SK-N-SH treated with all-trans-retinoic acid at 6 μM for 48 hours (cell line): ENCODE data around the gene ESPNL.

Source experiments
- ATAC-seq: fragments of 200-7000 bp; cut with Tn5 transposase; 3 replicates; pipeline ENCODE4 v1.9.1; 2020; ENCODE audit warnings: mild to moderate bottlenecking, moderate library complexity
- ARNTL ChIP-seq: fragments of 450-650 bp; formaldehyde crosslinking; IDR thresholded peaks from 2 replicates; pipeline ENCODE4 v1.5.0; 2020; ENCODE audit warnings: low read depth, mild to moderate bottlenecking, moderate library complexity, borderline replicate concordance
- BACH2 ChIP-seq: fragments of 250-450 bp; sonication (Bioruptor Pico); IDR thresholded peaks from 2 replicates; pipeline ENCODE4 v1.9.0; 2021; ENCODE audit warnings: mild to moderate bottlenecking, borderline replicate concordance
- CSDC2 ChIP-seq: fragments of 250-450 bp; sonication (Bioruptor Pico); IDR thresholded peaks from 2 replicates; pipeline ENCODE4 v1.5.0; 2020; ENCODE audit warnings: mild to moderate bottlenecking, moderate library complexity
- ESRRG ChIP-seq: fragments of 250-450 bp; sonication (Bioruptor Pico); IDR thresholded peaks from 2 replicates; pipeline ENCODE4 v1.6.1; 2021; ENCODE audit warnings: mild to moderate bottlenecking
- OSR1 ChIP-seq: fragments of 250-450 bp; sonication (Bioruptor Pico); IDR thresholded peaks from 2 replicates; pipeline ENCODE4 v1.8.0; 2022; ENCODE audit warnings: moderate library complexity, mild to moderate bottlenecking, inconsistent platforms
- PATZ1 ChIP-seq: fragments of 250-450 bp; sonication (Bioruptor Pico); IDR thresholded peaks from 2 replicates; pipeline ENCODE4 v1.8.0; 2020; ENCODE audit warnings: mild to moderate bottlenecking, moderate library complexity, borderline replicate concordance
- PPARA ChIP-seq: fragments of 250-450 bp; sonication (Bioruptor Pico); IDR thresholded peaks from 2 replicates; pipeline ENCODE4 v1.5.0; 2020; ENCODE audit warnings: mild to moderate bottlenecking, borderline replicate concordance
- RARB ChIP-seq: fragments of 250-450 bp; sonication (Bioruptor Pico); IDR thresholded peaks from 2 replicates; pipeline ENCODE4 v1.8.0; 2021; ENCODE audit warnings: mild to moderate bottlenecking, moderate library complexity
- SNAI2 ChIP-seq: fragments of 250-450 bp; sonication (Bioruptor Pico); IDR thresholded peaks from 2 replicates; pipeline ENCODE4 v1.5.0; 2020; ENCODE audit warnings: mild to moderate bottlenecking, moderate library complexity
- TCF4 ChIP-seq: fragments of 250-450 bp; sonication (Bioruptor Pico); IDR thresholded peaks from 2 replicates; pipeline ENCODE4 v1.8.0; 2021; ENCODE audit warnings: mild to moderate bottlenecking, moderate library complexity, borderline replicate concordance
- TOX ChIP-seq: fragments of 250-450 bp; sonication (Bioruptor Pico); IDR thresholded peaks from 2 replicates; pipeline ENCODE4 v1.8.0; 2021; ENCODE audit warnings: mild to moderate bottlenecking, moderate library complexity, borderline replicate concordance
- TSHZ2 ChIP-seq: fragments of 250-450 bp; sonication (Bioruptor Pico); IDR thresholded peaks from 2 replicates; pipeline ENCODE4 v1.5.0; 2020; ENCODE audit warnings: mild to moderate bottlenecking, moderate library complexity
- ZFP30 ChIP-seq: fragments of 450-650 bp; formaldehyde crosslinking; IDR thresholded peaks from 2 replicates; pipeline ENCODE4 v1.5.0; 2022; ENCODE audit warnings: mild to moderate bottlenecking, moderate library complexity
- ZNF565 ChIP-seq: fragments of 450-650 bp; formaldehyde crosslinking; conservative IDR thresholded peaks from 2 replicates; pipeline ENCODE4 v1.5.0; 2020; ENCODE audit warnings: low read depth, mild to moderate bottlenecking, moderate library complexity
- ZNF70 ChIP-seq: fragments of 450-650 bp; formaldehyde crosslinking; IDR thresholded peaks from 2 replicates; pipeline ENCODE4 v1.5.0; 2020; ENCODE audit warnings: mild to moderate bottlenecking, moderate library complexity
- TF ChIP-seq, protein P1 (sequence below): fragments of 250-450 bp; sonication (Bioruptor Pico); IDR thresholded peaks from 2 replicates; pipeline ENCODE4 v1.8.0; 2021; ENCODE audit warnings: low read depth, mild to moderate bottlenecking, moderate library complexity, borderline replicate concordance
- TF ChIP-seq, protein P2 (sequence below): fragments of 250-450 bp; sonication (Bioruptor Pico); IDR thresholded peaks from 2 replicates; pipeline ENCODE4 v1.5.1; 2020; ENCODE audit warnings: low read depth, mild to moderate bottlenecking, moderate library complexity
- TF ChIP-seq, protein P3 (sequence below): fragments of 250-450 bp; sonication (Bioruptor Pico); IDR thresholded peaks from 2 replicates; pipeline ENCODE4 v1.5.1; 2021; ENCODE audit warnings: mild to moderate bottlenecking, moderate library complexity

Gene ESPNL

DNA sequence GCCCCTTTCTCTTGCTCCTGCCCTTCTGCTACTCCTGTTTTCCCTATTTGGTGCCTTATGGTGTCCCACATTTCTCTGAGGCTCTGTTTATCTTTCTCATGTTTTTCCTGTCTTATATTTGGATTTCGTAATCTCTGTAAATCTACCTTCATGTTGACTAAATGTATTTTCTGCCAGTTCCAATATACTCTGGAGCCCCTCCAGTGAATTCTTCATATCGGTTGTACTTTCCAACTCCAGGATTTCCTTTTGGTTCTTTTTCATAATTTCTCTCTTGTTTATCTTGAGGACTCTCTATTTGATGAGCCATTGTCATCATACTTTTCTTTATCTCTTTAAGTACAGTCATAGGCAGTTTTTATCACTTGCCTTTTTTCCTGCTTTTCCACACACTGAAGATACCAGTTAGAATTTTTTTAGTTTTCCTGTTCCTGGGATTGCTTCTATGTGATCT lies 20.2 kb upstream of the ESPNL start (continued):
- no peak for TF ChIP-seq ESRRG (CRISPR knock-in tag)
- no peak for TF ChIP-seq TCF4 (CRISPR knock-in tag)
- no peak for TF ChIP-seq ZFP30 (CRISPR knock-in tag)

DNA sequence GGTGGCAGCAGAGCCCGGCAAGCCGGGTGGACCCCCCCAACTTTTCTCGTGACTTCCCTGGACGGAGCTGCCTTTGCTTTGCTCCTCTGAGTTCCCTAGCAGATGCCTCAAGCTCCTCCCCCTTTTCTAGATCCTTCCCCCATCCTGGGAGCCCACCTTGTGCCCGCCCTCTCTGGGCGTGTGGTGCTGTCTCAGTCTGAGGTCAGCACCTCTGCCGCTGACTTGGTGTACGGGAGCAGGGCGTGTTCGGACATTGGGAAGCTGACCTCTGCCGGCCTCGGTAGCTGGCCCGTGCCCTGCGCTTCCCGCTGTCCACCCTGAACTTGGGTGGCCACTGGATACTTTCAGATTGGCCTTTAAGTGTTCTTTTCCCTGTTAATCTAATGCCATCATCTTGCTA lies 19.6 kb upstream of the ESPNL start:
- TF ChIP-seq ZNF70 (CRISPR knock-in tag) (no peak), BACH2 (CRISPR knock-in tag) (no peak), PATZ1 (no peak), CSDC2 (CRISPR knock-in tag) (no peak)
- TF ChIP-seq, all 23 proteins: peak for 0
- no peak for ATAC-seq

GRCh38 chr2:238081150-238081549 lies 19.0 kb upstream of the ESPNL start:
- ATAC-seq, result no peak

GRCh38 chr2:238081561-238081960 lies 18.6 kb upstream of the ESPNL start:
- no peak for ATAC-seq
- no peak for TF ChIP-seq ESRRG (CRISPR knock-in tag)
- TF ChIP-seq, all 23 proteins: peak for 0

More at GRCh38 chr2:238081150-238081549, 19.0 kb upstream of the ESPNL start:
- TF ChIP-seq CSDC2 (CRISPR knock-in tag) (no peak), ARNTL (CRISPR knock-in tag) (no peak), ZNF70 (CRISPR knock-in tag) (no peak)
- TF ChIP-seq, protein P1, sequence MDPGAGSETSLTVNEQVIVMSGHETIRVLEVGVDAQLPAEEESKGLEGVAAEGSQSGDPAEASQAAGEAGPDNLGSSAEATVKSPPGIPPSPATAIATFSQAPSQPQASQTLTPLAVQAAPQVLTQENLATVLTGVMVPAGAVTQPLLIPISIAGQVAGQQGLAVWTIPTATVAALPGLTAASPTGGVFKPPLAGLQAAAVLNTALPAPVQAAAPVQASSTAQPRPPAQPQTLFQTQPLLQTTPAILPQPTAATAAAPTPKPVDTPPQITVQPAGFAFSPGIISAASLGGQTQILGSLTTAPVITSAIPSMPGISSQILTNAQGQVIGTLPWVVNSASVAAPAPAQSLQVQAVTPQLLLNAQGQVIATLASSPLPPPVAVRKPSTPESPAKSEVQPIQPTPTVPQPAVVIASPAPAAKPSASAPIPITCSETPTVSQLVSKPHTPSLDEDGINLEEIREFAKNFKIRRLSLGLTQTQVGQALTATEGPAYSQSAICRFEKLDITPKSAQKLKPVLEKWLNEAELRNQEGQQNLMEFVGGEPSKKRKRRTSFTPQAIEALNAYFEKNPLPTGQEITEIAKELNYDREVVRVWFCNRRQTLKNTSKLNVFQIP (CRISPR knock-in tag), result no peak

DNA sequence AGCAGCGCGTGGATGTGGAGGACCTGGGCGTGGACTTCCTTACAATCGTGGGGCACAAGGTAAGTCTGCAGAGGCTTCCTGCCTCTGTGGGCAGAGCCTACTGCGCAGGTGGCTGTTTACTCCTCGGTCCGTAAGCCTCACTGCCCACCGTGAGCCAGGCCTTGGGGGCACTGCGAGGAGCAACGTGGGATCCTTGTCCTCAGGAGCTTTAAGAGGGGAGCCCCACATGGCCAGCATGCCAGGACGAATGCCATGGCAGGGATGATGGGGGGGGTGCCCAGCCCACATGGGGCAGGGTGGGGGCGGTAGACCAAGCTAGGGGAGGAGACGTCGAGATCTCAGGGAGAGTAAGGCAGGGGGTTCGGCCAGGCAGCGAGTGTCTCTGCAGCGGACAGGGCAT lies 18.0 kb upstream of the ESPNL start:
- ATAC-seq, result no peak
- no peak for TF ChIP-seq PPARA (CRISPR knock-in tag)
- TF ChIP-seq ZFP30 (CRISPR knock-in tag), result no peak
- no peak for TF ChIP-seq OSR1 (CRISPR knock-in tag)
- no peak for TF ChIP-seq SNAI2 (CRISPR knock-in tag)
- no peak for TF ChIP-seq TOX (CRISPR knock-in tag)
- TF ChIP-seq, all 23 proteins: peak for 0

- ATAC-seq, result no peak
- TF ChIP-seq CSDC2 (CRISPR knock-in tag), result no peak
- TF ChIP-seq ZNF70 (CRISPR knock-in tag), result no peak
- no peak for TF ChIP-seq PATZ1
- no peak for TF ChIP-seq TCF4 (CRISPR knock-in tag)
- TF ChIP-seq, protein P2, sequence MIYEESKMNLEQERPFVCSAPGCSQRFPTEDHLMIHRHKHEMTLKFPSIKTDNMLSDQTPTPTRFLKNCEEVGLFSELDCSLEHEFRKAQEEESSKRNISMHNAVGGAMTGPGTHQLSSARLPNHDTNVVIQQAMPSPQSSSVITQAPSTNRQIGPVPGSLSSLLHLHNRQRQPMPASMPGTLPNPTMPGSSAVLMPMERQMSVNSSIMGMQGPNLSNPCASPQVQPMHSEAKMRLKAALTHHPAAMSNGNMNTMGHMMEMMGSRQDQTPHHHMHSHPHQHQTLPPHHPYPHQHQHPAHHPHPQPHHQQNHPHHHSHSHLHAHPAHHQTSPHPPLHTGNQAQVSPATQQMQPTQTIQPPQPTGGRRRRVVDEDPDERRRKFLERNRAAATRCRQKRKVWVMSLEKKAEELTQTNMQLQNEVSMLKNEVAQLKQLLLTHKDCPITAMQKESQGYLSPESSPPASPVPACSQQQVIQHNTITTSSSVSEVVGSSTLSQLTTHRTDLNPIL (CRISPR knock-in tag), result no peak
- TF ChIP-seq, protein P3, sequence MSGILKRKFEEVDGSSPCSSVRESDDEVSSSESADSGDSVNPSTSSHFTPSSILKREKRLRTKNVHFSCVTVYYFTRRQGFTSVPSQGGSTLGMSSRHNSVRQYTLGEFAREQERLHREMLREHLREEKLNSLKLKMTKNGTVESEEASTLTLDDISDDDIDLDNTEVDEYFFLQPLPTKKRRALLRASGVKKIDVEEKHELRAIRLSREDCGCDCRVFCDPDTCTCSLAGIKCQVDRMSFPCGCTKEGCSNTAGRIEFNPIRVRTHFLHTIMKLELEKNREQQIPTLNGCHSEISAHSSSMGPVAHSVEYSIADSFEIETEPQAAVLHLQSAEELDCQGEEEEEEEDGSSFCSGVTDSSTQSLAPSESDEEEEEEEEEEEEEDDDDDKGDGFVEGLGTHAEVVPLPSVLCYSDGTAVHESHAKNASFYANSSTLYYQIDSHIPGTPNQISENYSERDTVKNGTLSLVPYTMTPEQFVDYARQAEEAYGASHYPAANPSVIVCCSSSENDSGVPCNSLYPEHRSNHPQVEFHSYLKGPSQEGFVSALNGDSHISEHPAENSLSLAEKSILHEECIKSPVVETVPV, result no peak
- no peak for TF ChIP-seq ESRRG (CRISPR knock-in tag)
- TF ChIP-seq BACH2 (CRISPR knock-in tag), result no peak
- no peak for TF ChIP-seq RARB (CRISPR knock-in tag)
- no peak for TF ChIP-seq ARNTL (CRISPR knock-in tag)
- TF ChIP-seq ZNF565, result no peak
- no peak for TF ChIP-seq TSHZ2 (CRISPR knock-in tag)
- TF ChIP-seq TOX (CRISPR knock-in tag), result no peak
These were observed 17.3 kb upstream of the ESPNL start for GRCh38 chr2:238082827-238083226.
